ENCODE measurements around the gene ECD. TPM values are rescaled to one million over a fixed set of nuclear protein-coding genes. Genes with fewer than 3 reads are reported as not detected.

ECD gene
- polyA plus RNA-seq, 1 donor (not counting 4 experiments of a cell fraction or from before 2014, with no cell fraction given), result 35.8 TPM

DNA sequence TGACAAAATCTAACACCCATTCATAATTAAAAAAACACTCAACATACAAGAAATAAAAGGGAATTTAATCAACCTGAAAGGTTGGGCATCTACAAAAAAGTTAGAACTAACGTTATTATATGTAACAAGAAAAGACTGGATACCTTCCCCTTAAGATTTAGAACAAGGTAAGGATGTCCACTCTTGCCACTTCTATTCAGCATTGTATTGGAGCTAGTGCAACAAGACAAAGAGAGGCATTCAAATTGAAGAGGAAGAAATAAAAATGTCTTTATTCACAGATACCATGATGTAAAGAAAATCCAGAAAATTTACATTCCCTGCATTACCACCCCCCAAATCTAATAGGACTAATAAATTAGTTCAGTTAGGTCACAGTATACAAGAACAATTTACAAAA lies 18.5 kb upstream of the ECD start:
- FAIRE-seq (no peak), DNase-seq (ENCODE audit: low read depth, low spot score) (no peak)
- no peak overlapping the region for H3K27ac ChIP-seq (ENCODE audit: control insufficient read depth, insufficient read depth, low read length)
- TF ChIP-seq, protein P1, sequence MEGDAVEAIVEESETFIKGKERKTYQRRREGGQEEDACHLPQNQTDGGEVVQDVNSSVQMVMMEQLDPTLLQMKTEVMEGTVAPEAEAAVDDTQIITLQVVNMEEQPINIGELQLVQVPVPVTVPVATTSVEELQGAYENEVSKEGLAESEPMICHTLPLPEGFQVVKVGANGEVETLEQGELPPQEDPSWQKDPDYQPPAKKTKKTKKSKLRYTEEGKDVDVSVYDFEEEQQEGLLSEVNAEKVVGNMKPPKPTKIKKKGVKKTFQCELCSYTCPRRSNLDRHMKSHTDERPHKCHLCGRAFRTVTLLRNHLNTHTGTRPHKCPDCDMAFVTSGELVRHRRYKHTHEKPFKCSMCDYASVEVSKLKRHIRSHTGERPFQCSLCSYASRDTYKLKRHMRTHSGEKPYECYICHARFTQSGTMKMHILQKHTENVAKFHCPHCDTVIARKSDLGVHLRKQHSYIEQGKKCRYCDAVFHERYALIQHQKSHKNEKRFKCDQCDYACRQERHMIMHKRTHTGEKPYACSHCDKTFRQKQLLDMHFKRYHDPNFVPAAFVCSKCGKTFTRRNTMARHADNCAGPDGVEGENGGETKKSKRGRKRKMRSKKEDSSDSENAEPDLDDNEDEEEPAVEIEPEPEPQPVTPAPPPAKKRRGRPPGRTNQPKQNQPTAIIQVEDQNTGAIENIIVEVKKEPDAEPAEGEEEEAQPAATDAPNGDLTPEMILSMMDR (optimal IDR thresholded peaks at IDR 0.05 in 1 of 3, IDR thresholded peaks at IDR 0.05 in 1 of 3, conservative IDR thresholded peaks at IDR 0.05 in 1 of 3; ENCODE audit: extremely low read depth in 1 of 3, insufficient read depth in 2 of 3, low read length in 3 of 3), result no peak
- no peak for TF ChIP-seq EZH2 (IDR thresholded peaks at IDR 0.05; ENCODE audit: low read length)
- H3K4me3 ChIP-seq (ENCODE audit: control insufficient read depth in 2 of 3, extremely low read depth in 1 of 3, insufficient read depth in 2 of 3, low read depth in 1 of 3, low read length in 3 of 3), result no peak overlapping the region
- H4K20me1 ChIP-seq (ENCODE audit: control insufficient read depth, extremely low read depth, insufficient read depth, low read length), result no peaks in the 10 kb centered on the region
- no peaks in the 10 kb centered on the region for H3K4me1 ChIP-seq (ENCODE audit: control insufficient read depth, extremely low read depth, insufficient read depth, low read length)
- no peak overlapping the region for H3K9ac ChIP-seq (ENCODE audit: control insufficient read depth, extremely low read depth, insufficient read depth, low read length)
- H2AFZ ChIP-seq (ENCODE audit: control insufficient read depth, low read length), result no peak overlapping the region
- H3K27me3 ChIP-seq (ENCODE audit: control insufficient read depth, extremely low read depth, insufficient read depth, low read length), result no peaks in the 10 kb centered on the region
- H3K79me2 ChIP-seq (ENCODE audit: control insufficient read depth, insufficient read depth, low read length), result no peaks in the 10 kb centered on the region
- no peak overlapping the region for H3K4me2 ChIP-seq (ENCODE audit: control insufficient read depth, extremely low read depth, insufficient read depth, low read depth, low read length)
- dilution Hi-C loops (cut with MboI; ENCODE audit: extremely low pct_ligation_motif_present, low sequenced_read_pairs), result no loop called here
- no peaks in the 10 kb centered on the region for H3K9me3 ChIP-seq (ENCODE audit: control insufficient read depth, low read depth, low read length)
- H3K36me3 ChIP-seq (ENCODE audit: control insufficient read depth in 2 of 2, extremely low read depth in 1 of 2, insufficient read depth in 2 of 2, low read length in 2 of 2), result no peaks in the 10 kb centered on the region
- H3K9me1 ChIP-seq (ENCODE audit: control insufficient read depth, extremely low read depth, insufficient read depth, low read length), result no peaks in the 10 kb centered on the region

DNA sequence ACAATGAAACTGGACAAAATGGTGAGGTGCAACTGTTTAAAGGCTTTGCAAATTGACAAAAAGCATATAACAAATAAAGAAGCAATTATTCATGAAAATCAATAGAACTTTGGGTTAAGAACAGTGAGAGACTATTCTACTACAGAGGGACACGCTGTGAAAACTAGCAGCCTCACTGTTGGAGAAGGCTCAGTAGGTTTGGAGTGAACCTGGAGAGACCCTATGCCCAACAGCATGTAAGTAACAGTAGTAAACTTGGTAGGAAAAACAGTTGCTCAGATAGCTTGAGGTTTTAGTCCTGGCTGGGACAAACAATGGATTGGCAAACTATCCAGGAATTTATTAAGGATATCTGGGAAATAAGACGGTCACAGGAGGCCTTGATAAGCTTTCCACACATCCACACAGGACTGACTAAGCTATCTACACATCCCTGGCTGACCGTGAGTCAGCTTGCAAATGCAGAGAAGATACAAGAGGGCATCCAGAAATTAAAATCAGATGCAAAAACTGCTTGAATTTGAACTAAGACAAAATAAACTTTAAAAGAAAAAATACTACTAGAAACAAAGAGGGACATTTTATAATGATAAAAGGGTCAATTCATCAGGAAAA lies 16.0 kb upstream of the ECD start:
- H3K4me2 ChIP-seq (ENCODE audit: control insufficient read depth, extremely low read depth, insufficient read depth, low read depth, low read length), result no peak overlapping the region
- H3K4me1 ChIP-seq (ENCODE audit: control insufficient read depth, extremely low read depth, insufficient read depth, low read length), result no peaks in the 10 kb centered on the region
- no peaks in the 10 kb centered on the region for H3K27me3 ChIP-seq (ENCODE audit: control insufficient read depth, extremely low read depth, insufficient read depth, low read length)
- peaks cover 0 to 2% of the 10 kb centered on the region in 2 experiments for H3K36me3 ChIP-seq (ENCODE audit: control insufficient read depth in 2 of 2, extremely low read depth in 1 of 2, insufficient read depth in 2 of 2, low read length in 2 of 2)
- H3K9ac ChIP-seq (ENCODE audit: control insufficient read depth, extremely low read depth, insufficient read depth, low read length), result no peak overlapping the region
- H3K27ac ChIP-seq (ENCODE audit: control insufficient read depth, insufficient read depth, low read length), result no peak overlapping the region
- H3K4me3 ChIP-seq (ENCODE audit: control insufficient read depth in 2 of 3, extremely low read depth in 1 of 3, insufficient read depth in 2 of 3, low read depth in 1 of 3, low read length in 3 of 3), result no peak overlapping the region
- FAIRE-seq (no peak), DNase-seq (ENCODE audit: low read depth, low spot score) (no peak)
- TF ChIP-seq, protein P1 (optimal IDR thresholded peaks at IDR 0.05 in 1 of 3, IDR thresholded peaks at IDR 0.05 in 1 of 3, conservative IDR thresholded peaks at IDR 0.05 in 1 of 3; ENCODE audit: extremely low read depth in 1 of 3, insufficient read depth in 2 of 3, low read length in 3 of 3), result no peak
- no peak for TF ChIP-seq EZH2 (IDR thresholded peaks at IDR 0.05; ENCODE audit: low read length)
- no peak overlapping the region for H2AFZ ChIP-seq (ENCODE audit: control insufficient read depth, low read length)
- H3K79me2 ChIP-seq (ENCODE audit: control insufficient read depth, insufficient read depth, low read length), result no peaks in the 10 kb centered on the region
- dilution Hi-C loops (cut with MboI; ENCODE audit: extremely low pct_ligation_motif_present, low sequenced_read_pairs), result no loop called here
- no peaks in the 10 kb centered on the region for H3K9me3 ChIP-seq (ENCODE audit: control insufficient read depth, low read depth, low read length)
- no peaks in the 10 kb centered on the region for H4K20me1 ChIP-seq (ENCODE audit: control insufficient read depth, extremely low read depth, insufficient read depth, low read length)
- no peaks in the 10 kb centered on the region for H3K9me1 ChIP-seq (ENCODE audit: control insufficient read depth, extremely low read depth, insufficient read depth, low read length)

Data from keratinocyte (primary cell).